ENCODE results near the gene SPINT4.

DNA sequence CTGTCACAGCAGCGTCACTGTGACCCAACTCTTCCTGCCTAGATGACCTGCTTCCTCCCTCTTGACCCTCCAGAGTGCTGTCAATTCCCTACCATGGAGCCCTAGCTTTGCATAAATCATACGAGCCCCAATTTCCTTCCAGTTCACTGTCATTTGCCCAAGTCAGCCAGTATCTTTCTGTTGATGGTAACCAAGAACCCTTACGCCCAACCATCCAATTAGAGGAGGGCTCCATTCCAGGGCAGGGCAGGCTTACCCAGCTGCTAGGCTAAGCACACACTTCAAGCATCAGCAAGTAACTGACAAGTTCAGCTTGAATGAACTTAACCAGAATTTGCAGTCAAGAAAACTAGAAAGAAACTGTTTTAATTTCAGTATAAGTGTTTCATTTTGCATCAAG lies 43.8 kb downstream of the SPINT4 start:
- TF ChIP-seq, protein P1, sequence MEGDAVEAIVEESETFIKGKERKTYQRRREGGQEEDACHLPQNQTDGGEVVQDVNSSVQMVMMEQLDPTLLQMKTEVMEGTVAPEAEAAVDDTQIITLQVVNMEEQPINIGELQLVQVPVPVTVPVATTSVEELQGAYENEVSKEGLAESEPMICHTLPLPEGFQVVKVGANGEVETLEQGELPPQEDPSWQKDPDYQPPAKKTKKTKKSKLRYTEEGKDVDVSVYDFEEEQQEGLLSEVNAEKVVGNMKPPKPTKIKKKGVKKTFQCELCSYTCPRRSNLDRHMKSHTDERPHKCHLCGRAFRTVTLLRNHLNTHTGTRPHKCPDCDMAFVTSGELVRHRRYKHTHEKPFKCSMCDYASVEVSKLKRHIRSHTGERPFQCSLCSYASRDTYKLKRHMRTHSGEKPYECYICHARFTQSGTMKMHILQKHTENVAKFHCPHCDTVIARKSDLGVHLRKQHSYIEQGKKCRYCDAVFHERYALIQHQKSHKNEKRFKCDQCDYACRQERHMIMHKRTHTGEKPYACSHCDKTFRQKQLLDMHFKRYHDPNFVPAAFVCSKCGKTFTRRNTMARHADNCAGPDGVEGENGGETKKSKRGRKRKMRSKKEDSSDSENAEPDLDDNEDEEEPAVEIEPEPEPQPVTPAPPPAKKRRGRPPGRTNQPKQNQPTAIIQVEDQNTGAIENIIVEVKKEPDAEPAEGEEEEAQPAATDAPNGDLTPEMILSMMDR (IDR thresholded peaks at IDR 0.05): no peak
- TF ChIP-seq POLR2A (IDR thresholded peaks at IDR 0.05): no peak
